Lung (tissue), 12 donors: ENCODE data around the gene LDB3. TPM values are rescaled to one million over a fixed set of nuclear protein-coding genes. Genes with fewer than 3 reads are reported as not detected.

Experiments used
- ATAC-seq: fragments of 200-7000 bp; cut with Tn5 transposase; one replicate; pipeline ENCODE4 v1.9.1; 2020; ENCODE audit warnings: moderate number of reproducible peaks; ENCODE audit not compliant: insufficient read depth, low FRiP score
- DNase-seq, 3 donors: peaks; one replicate each; pipeline ENCODE4 v3.0.0-alpha.2; 2013 to 2017
- H3K27ac ChIP-seq, 2 donors: one replicate each; pipeline ENCODE4 v1.5.1; 2013; ENCODE audit warnings: mild to moderate bottlenecking in 2 of 2, moderate library complexity in 2 of 2, control low read depth in 1 of 2, inconsistent platforms in 1 of 2, low read depth in 1 of 2, low read length in 1 of 2
- H3K27me3 ChIP-seq, 3 donors: one replicate each; pipeline ENCODE4 v1.5.1; 2013; ENCODE audit warnings: low read length in 2 of 3; ENCODE audit not compliant: control insufficient read depth in 3 of 3, insufficient read depth in 3 of 3
- H3K36me3 ChIP-seq, 4 donors: one replicate each; pipeline ENCODE4 v1.5.1; 2013; ENCODE audit warnings: low read length in 4 of 4, mild to moderate bottlenecking in 1 of 4, moderate library complexity in 1 of 4; ENCODE audit not compliant: control insufficient read depth in 4 of 4, insufficient read depth in 4 of 4
- H3K4me1 ChIP-seq, 5 donors: one replicate each; pipeline ENCODE4 v1.5.1; 2013; ENCODE audit warnings: low read length in 5 of 5, mild to moderate bottlenecking in 2 of 5, moderate library complexity in 1 of 5; ENCODE audit not compliant: control insufficient read depth in 5 of 5, insufficient read depth in 5 of 5
- H3K4me3 ChIP-seq: one replicate; pipeline ENCODE4 v1.5.1; 2013; ENCODE audit warnings: mild to moderate bottlenecking, control low read depth, moderate library complexity
- H3K9ac ChIP-seq, 2 donors: one replicate each; pipeline ENCODE4 v1.5.1; 2013; ENCODE audit warnings: low read length in 2 of 2, control low read depth in 1 of 2; ENCODE audit not compliant: insufficient read depth in 1 of 2
- H3K9me3 ChIP-seq, 4 donors: one replicate each; pipeline ENCODE4 v1.5.1; 2013; ENCODE audit warnings: low read length in 3 of 4, mild to moderate bottlenecking in 1 of 4, moderate library complexity in 1 of 4; ENCODE audit not compliant: control insufficient read depth in 4 of 4, insufficient read depth in 3 of 4
- CTCF ChIP-seq: IDR thresholded peaks from 2 replicates; pipeline ENCODE4 v1.5.1; 2012; ENCODE audit warnings: mild to moderate bottlenecking; ENCODE audit errors: control extremely low read depth, extremely low read depth
- WGBS, 2 donors: extraction: QIAGEN DNeasy Blood & Tissue Kit; methylation state at CpG; one replicate each; pipeline ENCODE4 v1.1.7; 2013; 5-methylcytosine and 5-hydroxymethylcytosine counted together
- polyA plus RNA-seq, 2 donors: library from polyadenylated mRNA; stranded (reverse); fragments of 200-250 nt; gene quantifications; one replicate each; pipeline ENCODE4 v1.2.1, GENCODE V29; 2013
- total RNA-seq, 2 donors: library from RNA; depleted of rRNA in 1 of 2; stranded (reverse); fragments of >200 nt in 1 of 2; gene quantifications; one replicate each; pipeline ENCODE4 v1.2.1, GENCODE V29; 2014 to 2021
- donor health status: control.
- donor health status: control.
- donor health status: Bipolar disorder and iron deficiency.
- donor health status: healthy.
- donor health status: DM: yes; HTN: yes; CAD: no.

Gene LDB3
- total and polyA plus RNA-seq, 4 donors = 0.37 to 3.2 (median 1.5) TPM

GRCh38 chr10:86687750-86688149, 19.4 kb downstream of the LDB3 start:
- ATAC-seq (no peak), DNase-seq (peak in 2 of 3 donors; percentile 45)
- no peaks in the 10 kb centered on the region for H3K36me3 ChIP-seq
- H3K9me3 ChIP-seq = no peaks in the 10 kb centered on the region
- TF ChIP-seq CTCF = no peak
- H3K4me3 ChIP-seq = no peak overlapping the region
- no peak overlapping the region for H3K27ac ChIP-seq
- peaks cover 2 to 48% (median 5%) of the 10 kb centered on the region in 5 donors for H3K4me1 ChIP-seq
- no peak overlapping the region for H3K9ac ChIP-seq
- no peaks in the 10 kb centered on the region for H3K27me3 ChIP-seq
- 45 to 57% methylated on average over 4 of the region's 4 CpGs for WGBS, 2 donors

- H3K9me3 ChIP-seq = no peaks in the 10 kb centered on the region
Observed at GRCh38 chr10:86688398-86688921, 20.1 kb downstream of the LDB3 start.

GRCh38 chr10:86689146-86689545, 20.8 kb downstream of the LDB3 start:
- ATAC-seq (no peak), DNase-seq (no peak)
- Histone ChIP-seq H3K27ac (no peak overlapping the region), H3K27me3 (no peaks in the 10 kb centered on the region), H3K4me1 (peaks cover 0 to 59% (median 18%) of the 10 kb centered on the region in 5 donors), H3K9ac (no peak overlapping the region), H3K4me3 (no peak overlapping the region), H3K9me3 (no peaks in the 10 kb centered on the region), H3K36me3 (no peaks in the 10 kb centered on the region)
- 86 to 88% methylated on average over 13 of the region's 13 CpGs for WGBS, 2 donors
- no peak for TF ChIP-seq CTCF

More at GRCh38 chr10:86688398-86688921, 20.1 kb downstream of the LDB3 start:
- no peak overlapping the region for H3K27ac ChIP-seq
- H3K4me1 ChIP-seq = peaks cover 2 to 55% (median 12%) of the 10 kb centered on the region in 5 donors
- no peak overlapping the region for H3K4me3 ChIP-seq
- no peak overlapping the region for H3K9ac ChIP-seq
- peak; percentile 73 to 78 (median 73) for DNase-seq
- ATAC-seq = no peak
- 31 to 32% methylated on average over 8 of the region's 8 CpGs for whole genome bisulfite sequencing, 2 donors
- peak; percentile 69 for TF ChIP-seq CTCF
- H3K27me3 ChIP-seq = no peaks in the 10 kb centered on the region
- H3K36me3 ChIP-seq = no peaks in the 10 kb centered on the region

DNA sequence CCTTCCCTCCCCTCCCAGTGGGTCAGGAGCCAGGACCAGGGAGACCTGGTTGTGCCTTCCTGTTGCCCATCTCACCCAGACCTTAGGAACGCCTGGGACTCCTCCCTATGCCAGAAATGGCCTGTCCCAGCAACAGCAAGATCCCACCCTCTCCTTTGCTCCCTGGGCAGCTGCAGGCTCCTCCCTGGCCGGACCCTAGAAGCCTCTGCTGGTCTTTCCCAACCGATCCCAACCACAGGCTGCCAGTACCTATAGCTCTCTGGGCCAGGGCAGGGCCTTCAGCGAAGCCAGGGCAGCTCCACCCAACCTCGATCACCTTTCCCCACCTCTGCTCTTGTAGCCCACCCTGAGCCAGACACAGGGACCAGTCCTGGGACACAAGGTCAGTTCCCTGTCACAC, 21.9 kb downstream of the LDB3 start:
- ATAC-seq (no peak), DNase-seq (no peak)
- Histone ChIP-seq H3K36me3 (no peaks in the 10 kb centered on the region), H3K27me3 (no peaks in the 10 kb centered on the region), H3K27ac (peak overlapping the region in 1 of 2 donors; percentile 4), H3K9me3 (no peaks in the 10 kb centered on the region), H3K4me3 (no peak overlapping the region), H3K9ac (no peak overlapping the region), H3K4me1 (peaks cover 0 to 57% (median 23%) of the 10 kb centered on the region in 5 donors)
- 90 to 93% methylated on average over 5 of the region's 5 CpGs for WGBS, 2 donors
- TF ChIP-seq CTCF = no peak
